Body of pancreas (tissue), 4 donors: ENCODE results near the gene OTOG. TPM values are rescaled to one million over a fixed set of nuclear protein-coding genes. Genes with fewer than 3 reads are reported as not detected.

Experiments used
- ATAC-seq: fragments of 150-250 bp; one replicate; pipeline ENCODE4 v1.9.1; 2016
- DNase-seq, 4 donors: peaks; one replicate each; pipeline ENCODE4 v3.0.0-alpha.2; 2019
- H3K27ac ChIP-seq, 4 donors: fragments of 200-600 bp; sonication (generic); 1 replicate in 3 of 4; 2 replicates in 1 of 4; pipeline versions ENCODE4 v1.5.1 to v1.6.1; 2016 to 2019; ENCODE audit warnings: mild to moderate bottlenecking in 1 of 4, mixed read lengths in 1 of 4, moderate library complexity in 1 of 4
- H3K27me3 ChIP-seq, 2 donors: fragments of 200-600 bp; sonication (generic); one replicate each; pipeline ENCODE4 v1.6.0; 2016; ENCODE audit warnings: mild to moderate bottlenecking in 1 of 2
- H3K36me3 ChIP-seq, 2 donors: fragments of 200-600 bp; sonication (generic); replicated peaks in 1 of 2; 2 replicates each; pipeline ENCODE4 v1.5.1; 2016; ENCODE audit warnings: low read depth in 2 of 2; ENCODE audit not compliant: insufficient read depth in 1 of 2
- H3K4me1 ChIP-seq: fragments of 200-600 bp; sonication (generic); one replicate; pipeline ENCODE4 v1.6.0; 2016
- H3K4me3 ChIP-seq, 2 donors: fragments of 200-600 bp; sonication (generic); 1 replicate in 1 of 2; 2 replicates in 1 of 2; pipeline ENCODE4 v1.5.1; 2016 to 2019
- H3K9me3 ChIP-seq, 3 donors: fragments of 200-600 bp; sonication (generic); 1 replicate in 2 of 3; 2 replicates in 1 of 3; pipeline ENCODE4 v1.5.1; 2016
- POLR2A ChIP-seq, 3 donors: fragments of 450-650 bp; IDR thresholded peaks; one replicate each; pipeline ENCODE4 v1.6.1; 2016; ENCODE audit warnings: antibody characterized with exemption in 3 of 3, mild to moderate bottlenecking in 2 of 3
- WGBS, 2 donors: methylation state at CpG; one replicate each; pipeline ENCODE4 v1.1.5; 2017; 5-methylcytosine and 5-hydroxymethylcytosine counted together
- intact Hi-C: fragments of 100-400 bp; cut with DNase I; formaldehyde crosslinking; loops from one replicate; pipeline ENCODE4 v1.15.1; 2023
- total RNA-seq, 2 donors: library from RNA; depleted of rRNA; stranded (reverse); fragments of >200 nt; gene quantifications; one replicate each; pipeline ENCODE4 v1.1.0, GENCODE V29; 2016
- TF ChIP-seq, protein P1 (sequence below), 7 experiments: fragments of 450-650 bp in 4 of 7; fragments of 200-600 bp in 3 of 7; sonication (generic) in 3 of 7; IDR thresholded peaks; one replicate each; pipeline ENCODE4 v1.5.1; 2016 to 2019; ENCODE audit warnings: antibody characterized with exemption in 7 of 7

OTOG gene
- total RNA-seq, 2 donors from 2014 or later: not detected

DNA sequence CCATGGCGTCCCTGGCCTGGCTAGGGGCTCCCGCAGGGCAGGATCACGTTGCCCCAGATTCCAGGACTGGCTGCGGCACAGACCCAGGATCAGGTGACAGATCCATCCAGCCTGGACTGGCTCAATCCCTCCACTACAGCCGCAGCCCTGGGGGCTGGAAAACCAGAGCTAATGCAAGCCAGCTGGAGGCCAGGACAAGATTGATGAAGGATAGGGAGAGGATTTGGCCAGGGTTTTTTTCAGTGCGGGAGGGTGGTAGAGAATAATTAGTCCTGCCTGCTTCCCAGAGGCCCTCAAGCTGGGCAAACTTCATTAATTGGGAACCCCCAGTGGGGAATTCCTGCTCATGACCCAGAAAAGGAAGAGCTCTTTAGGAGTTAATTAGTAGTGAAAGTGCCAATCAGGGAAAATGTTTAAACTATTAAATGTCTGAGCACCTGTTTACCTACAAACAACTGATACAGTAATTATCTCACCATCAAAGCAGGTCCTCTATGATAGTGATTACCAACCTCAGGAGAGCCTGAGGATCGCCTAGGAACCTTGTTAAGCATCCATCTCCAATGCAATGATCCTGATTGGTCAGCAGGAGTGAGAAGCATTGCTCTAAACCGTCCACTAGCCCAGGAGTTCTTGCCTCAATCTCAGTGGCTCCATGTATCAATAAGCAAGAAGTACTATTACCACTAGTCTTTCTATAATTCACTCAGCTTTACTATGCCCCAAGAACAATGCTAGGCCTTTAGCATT is 139.3 kb downstream of the OTOG start:
- Histone ChIP-seq H3K4me3 (no peak overlapping the region), H3K27ac (no peak overlapping the region), H3K27me3 (no peaks in the 10 kb centered on the region), H3K9me3 (no peaks in the 10 kb centered on the region), H3K36me3 (no peaks in the 10 kb centered on the region), H3K4me1 (no peaks in the 10 kb centered on the region)
- DNase-seq (no peak), ATAC-seq (no peak)
- TF ChIP-seq POLR2A (IDR thresholded peaks at IDR 0.05): no peak
- TF ChIP-seq, protein P1, sequence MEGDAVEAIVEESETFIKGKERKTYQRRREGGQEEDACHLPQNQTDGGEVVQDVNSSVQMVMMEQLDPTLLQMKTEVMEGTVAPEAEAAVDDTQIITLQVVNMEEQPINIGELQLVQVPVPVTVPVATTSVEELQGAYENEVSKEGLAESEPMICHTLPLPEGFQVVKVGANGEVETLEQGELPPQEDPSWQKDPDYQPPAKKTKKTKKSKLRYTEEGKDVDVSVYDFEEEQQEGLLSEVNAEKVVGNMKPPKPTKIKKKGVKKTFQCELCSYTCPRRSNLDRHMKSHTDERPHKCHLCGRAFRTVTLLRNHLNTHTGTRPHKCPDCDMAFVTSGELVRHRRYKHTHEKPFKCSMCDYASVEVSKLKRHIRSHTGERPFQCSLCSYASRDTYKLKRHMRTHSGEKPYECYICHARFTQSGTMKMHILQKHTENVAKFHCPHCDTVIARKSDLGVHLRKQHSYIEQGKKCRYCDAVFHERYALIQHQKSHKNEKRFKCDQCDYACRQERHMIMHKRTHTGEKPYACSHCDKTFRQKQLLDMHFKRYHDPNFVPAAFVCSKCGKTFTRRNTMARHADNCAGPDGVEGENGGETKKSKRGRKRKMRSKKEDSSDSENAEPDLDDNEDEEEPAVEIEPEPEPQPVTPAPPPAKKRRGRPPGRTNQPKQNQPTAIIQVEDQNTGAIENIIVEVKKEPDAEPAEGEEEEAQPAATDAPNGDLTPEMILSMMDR (IDR thresholded peaks at IDR 0.05): no peak
- 42 to 51% methylated on average over 8 of the region's 8 CpGs for WGBS, 2 donors
- intact Hi-C loops: no loop called here

DNA sequence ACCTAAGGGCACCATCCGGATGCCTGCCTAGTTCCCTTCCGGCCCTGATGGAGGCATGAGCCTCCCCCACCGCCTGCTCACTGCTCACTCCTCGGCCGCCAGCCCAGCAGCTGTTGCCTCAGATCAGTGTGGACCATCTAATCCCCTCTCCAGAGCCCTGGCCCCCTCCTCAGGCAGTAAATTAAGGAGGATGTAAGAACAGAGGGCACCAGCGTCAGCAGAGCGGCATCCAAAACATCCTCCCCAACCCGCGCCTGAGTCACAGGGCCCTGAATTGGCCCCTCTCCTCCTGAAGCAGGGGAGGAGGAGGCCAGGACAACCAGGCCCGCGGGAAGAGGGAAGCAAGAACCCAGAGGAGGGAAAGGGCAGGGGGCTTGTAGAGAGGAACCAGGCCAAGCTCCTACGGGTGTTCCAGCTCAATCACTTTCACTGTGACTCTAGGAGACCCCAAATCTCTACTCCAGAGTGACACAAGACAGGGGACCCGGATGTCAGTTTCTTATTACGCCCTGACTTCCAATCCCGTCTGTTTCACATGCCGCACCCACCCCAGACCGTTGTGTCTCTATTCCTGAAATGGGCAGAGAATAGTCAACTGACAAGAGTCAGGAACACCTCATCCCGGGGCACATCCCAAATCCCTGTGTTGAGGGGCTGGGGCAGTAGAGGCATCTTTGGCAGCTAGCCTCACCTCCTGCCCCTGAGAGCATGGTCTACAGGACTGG is 141.0 kb downstream of the OTOG start:
- TF ChIP-seq POLR2A (IDR thresholded peaks at IDR 0.05): no peak
- TF ChIP-seq, protein P1 (IDR thresholded peaks at IDR 0.05): no peak
- intact Hi-C loops: no loop called here
- Histone ChIP-seq H3K36me3 (no peaks in the 10 kb centered on the region), H3K27ac (no peak overlapping the region), H3K9me3 (no peaks in the 10 kb centered on the region), H3K4me1 (no peaks in the 10 kb centered on the region), H3K4me3 (no peak overlapping the region), H3K27me3 (no peaks in the 10 kb centered on the region)
- DNase-seq: no peak
- 85 to 87% methylated on average over 18 of the region's 18 CpGs for WGBS, 2 donors
- ATAC-seq: no peak

- ATAC-seq: no peak
- no peak for DNase-seq
- peaks cover 5% of the 10 kb centered on the region for H3K4me1 ChIP-seq
- WGBS, 2 donors: 48 to 55% methylated on average over 2 of the region's 2 CpGs
- no peak overlapping the region for H3K27ac ChIP-seq
- H3K9me3 ChIP-seq: no peaks in the 10 kb centered on the region
- no peak overlapping the region for H3K4me3 ChIP-seq
- H3K36me3 ChIP-seq: no peaks in the 10 kb centered on the region
- intact Hi-C loops: no loop called here
- no peak for TF ChIP-seq POLR2A (IDR thresholded peaks at IDR 0.05)
- TF ChIP-seq, protein P1 (IDR thresholded peaks at IDR 0.05): no peak
- no peaks in the 10 kb centered on the region for H3K27me3 ChIP-seq
Observed at GRCh38 chr11:17691550-17691949, 144.5 kb downstream of the OTOG start.

DNA sequence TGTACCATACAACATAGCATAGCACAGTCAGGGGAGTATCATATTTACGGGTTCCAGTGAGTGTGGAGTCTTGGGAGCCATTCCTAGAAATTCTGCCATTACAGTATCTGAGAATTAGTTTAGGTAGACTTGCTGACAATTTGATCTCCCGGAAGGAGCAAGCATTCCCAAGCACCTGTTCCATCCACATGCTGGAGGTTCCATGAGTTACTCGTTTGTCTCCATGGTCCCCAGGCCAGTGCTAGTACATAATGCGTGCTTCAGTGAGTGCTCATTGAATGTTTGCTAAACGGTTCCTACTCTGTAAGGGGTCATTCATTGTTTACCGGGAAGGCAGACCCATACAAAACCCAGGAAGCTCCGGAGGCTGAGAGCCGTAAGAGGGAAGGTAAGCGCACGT is 144.9 kb downstream of the OTOG start:
- Histone ChIP-seq H3K9me3 (no peaks in the 10 kb centered on the region), H3K4me3 (no peak overlapping the region), H3K36me3 (no peaks in the 10 kb centered on the region), H3K27ac (no peak overlapping the region), H3K4me1 (peaks cover 5% of the 10 kb centered on the region), H3K27me3 (no peaks in the 10 kb centered on the region)
- ATAC-seq (no peak), DNase-seq (no peak)
- TF ChIP-seq, protein P1 (IDR thresholded peaks at IDR 0.05): no peak
- TF ChIP-seq POLR2A (IDR thresholded peaks at IDR 0.05): no peak
- 37 to 42% methylated on average over 10 of the region's 10 CpGs for WGBS, 2 donors
- intact Hi-C loops: no loop called here
